A549 (cell line): ENCODE data around the gene EEFSEC.

Source experiments
- CBX8 ChIP-seq: fragments of 200-600 bp; sonication (generic); IDR thresholded peaks from 2 replicates; pipeline ENCODE4 v1.6.1; 2016
- CEBPB ChIP-seq, 2 experiments: fragments of >200 bp in 1 of 2; sonication (Bioruptor Twin) in 1 of 2; formaldehyde crosslinking in 1 of 2; IDR thresholded peaks; 2 replicates each; pipeline ENCODE4 v1.6.1; 2012 to 2016
- CTCF ChIP-seq: fragments of >200 bp; sonication (Bioruptor Twin); formaldehyde crosslinking; IDR thresholded peaks from 3 replicates; pipeline ENCODE4 v1.5.1; 2016
- EHMT2 ChIP-seq: fragments of 200-600 bp; sonication (generic); IDR thresholded peaks from 2 replicates; pipeline ENCODE4 v1.6.1; 2016; ENCODE audit warnings: antibody characterized with exemption, low read depth, mild to moderate bottlenecking, moderate library complexity
- EP300 ChIP-seq, 2 experiments: fragments of >200 bp; sonication (Bioruptor Twin); formaldehyde crosslinking; IDR thresholded peaks; 2 replicates in 1 of 2; 3 replicates in 1 of 2; pipeline ENCODE4 v1.6.1; 2016 to 2017
- PBX3 ChIP-seq: IDR thresholded peaks from 2 replicates; pipeline ENCODE4 v1.6.1; 2012
- POLR2A ChIP-seq: IDR thresholded peaks from 2 replicates; pipeline ENCODE4 v1.6.1; 2012; ENCODE audit warnings: mild to moderate bottlenecking, low read length
- POLR2AphosphoS2 ChIP-seq: conservative IDR thresholded peaks from 2 replicates; pipeline ENCODE4 v1.6.1; 2012; ENCODE audit warnings: low read length, improper control_type of control experiment, inconsistent platforms
- SMC3 ChIP-seq: fragments of >200 bp; sonication (Bioruptor Twin); formaldehyde crosslinking; IDR thresholded peaks from 3 replicates; pipeline ENCODE4 v1.6.1; 2018; ENCODE audit warnings: inconsistent platforms

- TF ChIP-seq EP300 (IDR thresholded peaks at IDR 0.05) (no peak), SMC3 (no peak), PBX3 (no peak), CBX8 (no peak), EHMT2 (no peak), POLR2A (no peak), POLR2AphosphoS2 (no peak), CEBPB (IDR thresholded peaks at IDR 0.05) (no peak), CTCF (no peak)
Observed at GRCh38 chr3:128330214-128330842, 177.0 kb downstream of the EEFSEC start.
